22Rv1 (cell line): Measurements from ENCODE around the gene ASB2.

Experiments used
- H3K27ac ChIP-seq: fragments of 450-650 bp; 2 replicates; pipeline ENCODE4 v1.5.1; 2017
- CTCF ChIP-seq: fragments of 450-650 bp; IDR thresholded peaks from 2 replicates; pipeline ENCODE4 v1.5.1; 2017; ENCODE audit warnings: mild to moderate bottlenecking
- ZFX ChIP-seq: fragments of 450-650 bp; IDR thresholded peaks from 2 replicates; pipeline ENCODE4 v1.6.1; 2017; ENCODE audit warnings: antibody characterized with exemption, borderline replicate concordance

Gene ASB2

GRCh38 chr14:93950948-93951634 is 25.3 kb downstream of the ASB2 start:
- TF ChIP-seq ZFX, result no peak
- no peak for TF ChIP-seq CTCF
- H3K27ac ChIP-seq, result no peak overlapping the region

- H3K27ac ChIP-seq, result no peak overlapping the region
- TF ChIP-seq ZFX, result no peak
- no peak for TF ChIP-seq CTCF
These were observed 26.8 kb downstream of the ASB2 start for GRCh38 chr14:93949511-93950075.

- H3K27ac ChIP-seq, result no peak overlapping the region
- TF ChIP-seq ZFX (no peak), CTCF (0 out of 2 replicates have a peak, but pooled peaks have one; percentile 7)
These were observed 29.1 kb downstream of the ASB2 start for GRCh38 chr14:93947282-93947681.

GRCh38 chr14:93946541-93947090 is 29.8 kb downstream of the ASB2 start:
- no peak overlapping the region for H3K27ac ChIP-seq
- TF ChIP-seq ZFX (no peak), CTCF (no peak)

DNA sequence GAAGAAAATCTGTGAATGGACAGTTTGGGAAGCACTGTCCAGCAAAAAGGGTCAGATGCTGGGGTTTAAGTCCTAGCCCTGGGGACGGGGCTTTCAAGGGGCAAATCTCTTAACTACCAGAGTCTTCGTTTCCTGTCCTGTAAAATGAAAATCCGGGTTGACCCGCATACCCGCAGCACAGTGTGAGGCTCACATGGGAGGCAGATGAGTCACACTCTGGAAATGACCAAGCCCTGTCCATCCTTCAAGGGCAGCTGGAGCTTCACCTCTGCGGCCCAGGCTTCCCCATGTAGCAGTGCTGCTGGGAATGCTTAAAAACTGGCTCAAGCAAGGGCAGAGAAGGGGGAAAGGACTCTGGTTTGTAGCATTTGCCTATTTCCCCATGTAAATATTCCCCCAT is 30.3 kb downstream of the ASB2 start:
- TF ChIP-seq CTCF, result no peak
- no peak for TF ChIP-seq ZFX
- H3K27ac ChIP-seq, result no peak overlapping the region

DNA sequence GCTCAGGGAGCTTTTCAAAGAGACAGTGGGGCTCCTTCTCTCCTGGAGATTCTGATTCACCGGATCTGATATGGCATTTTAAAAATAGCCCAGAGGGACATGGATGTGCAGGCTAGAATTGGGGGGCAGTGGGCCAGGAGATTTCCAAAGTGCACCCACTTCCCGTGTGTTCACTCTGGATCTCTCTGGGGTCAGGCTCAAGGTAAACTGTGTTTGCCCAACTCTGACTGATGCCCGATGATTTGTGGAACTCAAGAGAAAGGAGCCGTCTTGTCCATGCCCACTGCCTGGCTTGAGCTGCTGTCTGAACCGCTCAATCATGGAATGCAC is 31.3 kb downstream of the ASB2 start:
- TF ChIP-seq ZFX, result no peak
- no peak for TF ChIP-seq CTCF
- no peak overlapping the region for H3K27ac ChIP-seq

- TF ChIP-seq CTCF (no peak), ZFX (no peak)
- no peak overlapping the region for H3K27ac ChIP-seq
These were observed 31.9 kb downstream of the ASB2 start for GRCh38 chr14:93944348-93945069.
